Measurements from ENCODE around the gene MYCN.

- TF ChIP-seq CTBP1 (IDR thresholded peaks at IDR 0.05; ENCODE audit: borderline replicate concordance): no peak
- no peak for TF ChIP-seq ARNT (IDR thresholded peaks at IDR 0.05)
- TF ChIP-seq BHLHE40 (IDR thresholded peaks at IDR 0.05; ENCODE audit: borderline replicate concordance): no peak
- no peak for TF ChIP-seq FOXA1 (IDR thresholded peaks at IDR 0.05)
- no peak for TF ChIP-seq HDGF (IDR thresholded peaks at IDR 0.05; ENCODE audit: borderline replicate concordance)
- TF ChIP-seq ELF4 (IDR thresholded peaks at IDR 0.05): no peak
- TF ChIP-seq SUZ12 (IDR thresholded peaks at IDR 0.05): no peak
- TF ChIP-seq, protein P1, sequence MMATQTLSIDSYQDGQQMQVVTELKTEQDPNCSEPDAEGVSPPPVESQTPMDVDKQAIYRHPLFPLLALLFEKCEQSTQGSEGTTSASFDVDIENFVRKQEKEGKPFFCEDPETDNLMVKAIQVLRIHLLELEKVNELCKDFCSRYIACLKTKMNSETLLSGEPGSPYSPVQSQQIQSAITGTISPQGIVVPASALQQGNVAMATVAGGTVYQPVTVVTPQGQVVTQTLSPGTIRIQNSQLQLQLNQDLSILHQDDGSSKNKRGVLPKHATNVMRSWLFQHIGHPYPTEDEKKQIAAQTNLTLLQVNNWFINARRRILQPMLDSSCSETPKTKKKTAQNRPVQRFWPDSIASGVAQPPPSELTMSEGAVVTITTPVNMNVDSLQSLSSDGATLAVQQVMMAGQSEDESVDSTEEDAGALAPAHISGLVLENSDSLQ (IDR thresholded peaks at IDR 0.05): no peak
- TF ChIP-seq FOXM1 (IDR thresholded peaks at IDR 0.05; ENCODE audit: borderline replicate concordance): no peak
- no peak for TF ChIP-seq SP1 (IDR thresholded peaks at IDR 0.05)
- no peak for TF ChIP-seq TARDBP (IDR thresholded peaks at IDR 0.05)
Observed at GRCh38 chr2:15930589-15931318, 9.6 kb upstream of the MYCN start.
